Measurements from ENCODE around the gene TRPM3. TPM values are rescaled to one million over a fixed set of nuclear protein-coding genes. Genes with fewer than 3 reads are reported as not detected.

Gene TRPM3
- total RNA-seq, 1 experiment from 2014 or later: 5.4 TPM

DNA sequence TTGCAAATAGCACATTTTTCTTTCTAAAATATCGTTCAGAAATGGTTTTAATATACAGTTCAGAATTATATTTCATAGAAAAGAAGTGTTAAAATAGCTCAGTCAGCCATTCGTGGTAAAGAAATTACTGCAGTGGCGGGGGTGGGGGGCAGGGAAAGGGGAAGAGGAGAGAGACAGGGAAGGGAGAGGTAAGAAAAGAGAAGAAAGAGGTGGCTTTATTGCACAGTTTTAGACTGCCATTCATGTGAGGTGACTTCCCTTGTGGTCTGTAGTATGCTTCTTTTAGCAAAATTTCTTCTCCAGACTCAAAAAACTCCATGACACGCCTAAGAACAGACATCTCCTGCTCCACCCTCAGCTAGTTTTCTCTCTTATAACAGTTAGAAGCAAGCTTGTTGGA lies 259.6 kb downstream of the TRPM3 start:
- Mint-ChIP-seq H3K27ac (no peak overlapping the region), H3K4me1 (no peaks in the 10 kb centered on the region), H3K4me3 (no peak overlapping the region), H3K36me3 (no peaks in the 10 kb centered on the region), H3K9me3 (no peaks in the 10 kb centered on the region), H3K27me3 (ENCODE audit: low read depth) (no peaks in the 10 kb centered on the region)
- ATAC-seq (no peak), DNase-seq (ENCODE audit: low spot score) (no peak)
- CTCF ChIA-PET: interaction anchor here (0.6 kb wide), 1 partner anchor 12 kb away, joined by 3 read pairs; no protein-coding TSS in a partner anchor
- TF ChIP-seq ZNF423 (CRISPR knock-in tag; IDR thresholded peaks at IDR 0.05) (no peak), ETV6 (CRISPR knock-in tag; IDR thresholded peaks at IDR 0.05) (no peak), ZNF416 (CRISPR knock-in tag; IDR thresholded peaks at IDR 0.05) (no peak), ZNF138 (CRISPR knock-in tag; conservative IDR thresholded peaks at IDR 0.05) (no peak)
- TF ChIP-seq, protein P1, sequence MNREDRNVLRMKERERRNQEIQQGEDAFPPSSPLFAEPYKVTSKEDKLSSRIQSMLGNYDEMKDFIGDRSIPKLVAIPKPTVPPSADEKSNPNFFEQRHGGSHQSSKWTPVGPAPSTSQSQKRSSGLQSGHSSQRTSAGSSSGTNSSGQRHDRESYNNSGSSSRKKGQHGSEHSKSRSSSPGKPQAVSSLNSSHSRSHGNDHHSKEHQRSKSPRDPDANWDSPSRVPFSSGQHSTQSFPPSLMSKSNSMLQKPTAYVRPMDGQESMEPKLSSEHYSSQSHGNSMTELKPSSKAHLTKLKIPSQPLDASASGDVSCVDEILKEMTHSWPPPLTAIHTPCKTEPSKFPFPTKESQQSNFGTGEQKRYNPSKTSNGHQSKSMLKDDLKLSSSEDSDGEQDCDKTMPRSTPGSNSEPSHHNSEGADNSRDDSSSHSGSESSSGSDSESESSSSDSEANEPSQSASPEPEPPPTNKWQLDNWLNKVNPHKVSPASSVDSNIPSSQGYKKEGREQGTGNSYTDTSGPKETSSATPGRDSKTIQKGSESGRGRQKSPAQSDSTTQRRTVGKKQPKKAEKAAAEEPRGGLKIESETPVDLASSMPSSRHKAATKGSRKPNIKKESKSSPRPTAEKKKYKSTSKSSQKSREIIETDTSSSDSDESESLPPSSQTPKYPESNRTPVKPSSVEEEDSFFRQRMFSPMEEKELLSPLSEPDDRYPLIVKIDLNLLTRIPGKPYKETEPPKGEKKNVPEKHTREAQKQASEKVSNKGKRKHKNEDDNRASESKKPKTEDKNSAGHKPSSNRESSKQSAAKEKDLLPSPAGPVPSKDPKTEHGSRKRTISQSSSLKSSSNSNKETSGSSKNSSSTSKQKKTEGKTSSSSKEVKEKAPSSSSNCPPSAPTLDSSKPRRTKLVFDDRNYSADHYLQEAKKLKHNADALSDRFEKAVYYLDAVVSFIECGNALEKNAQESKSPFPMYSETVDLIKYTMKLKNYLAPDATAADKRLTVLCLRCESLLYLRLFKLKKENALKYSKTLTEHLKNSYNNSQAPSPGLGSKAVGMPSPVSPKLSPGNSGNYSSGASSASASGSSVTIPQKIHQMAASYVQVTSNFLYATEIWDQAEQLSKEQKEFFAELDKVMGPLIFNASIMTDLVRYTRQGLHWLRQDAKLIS (CRISPR knock-in tag; IDR thresholded peaks at IDR 0.05; ENCODE audit: borderline replicate concordance): no peak
- TF ChIP-seq, protein P2, sequence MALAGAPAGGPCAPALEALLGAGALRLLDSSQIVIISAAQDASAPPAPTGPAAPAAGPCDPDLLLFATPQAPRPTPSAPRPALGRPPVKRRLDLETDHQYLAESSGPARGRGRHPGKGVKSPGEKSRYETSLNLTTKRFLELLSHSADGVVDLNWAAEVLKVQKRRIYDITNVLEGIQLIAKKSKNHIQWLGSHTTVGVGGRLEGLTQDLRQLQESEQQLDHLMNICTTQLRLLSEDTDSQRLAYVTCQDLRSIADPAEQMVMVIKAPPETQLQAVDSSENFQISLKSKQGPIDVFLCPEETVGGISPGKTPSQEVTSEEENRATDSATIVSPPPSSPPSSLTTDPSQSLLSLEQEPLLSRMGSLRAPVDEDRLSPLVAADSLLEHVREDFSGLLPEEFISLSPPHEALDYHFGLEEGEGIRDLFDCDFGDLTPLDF (CRISPR knock-in tag; IDR thresholded peaks at IDR 0.05): no peak
- TF ChIP-seq, protein P3, sequence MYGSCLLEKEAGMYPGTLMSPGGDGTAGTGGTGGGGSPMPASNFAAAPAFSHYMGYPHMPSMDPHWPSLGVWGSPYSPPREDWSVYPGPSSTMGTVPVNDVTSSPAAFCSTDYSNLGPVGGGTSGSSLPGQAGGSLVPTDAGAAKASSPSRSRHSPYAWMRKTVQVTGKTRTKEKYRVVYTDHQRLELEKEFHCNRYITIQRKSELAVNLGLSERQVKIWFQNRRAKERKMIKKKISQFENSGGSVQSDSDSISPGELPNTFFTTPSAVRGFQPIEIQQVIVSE (CRISPR knock-in tag; IDR thresholded peaks at IDR 0.05; ENCODE audit: borderline replicate concordance): no peak
- TF ChIP-seq, protein P4, sequence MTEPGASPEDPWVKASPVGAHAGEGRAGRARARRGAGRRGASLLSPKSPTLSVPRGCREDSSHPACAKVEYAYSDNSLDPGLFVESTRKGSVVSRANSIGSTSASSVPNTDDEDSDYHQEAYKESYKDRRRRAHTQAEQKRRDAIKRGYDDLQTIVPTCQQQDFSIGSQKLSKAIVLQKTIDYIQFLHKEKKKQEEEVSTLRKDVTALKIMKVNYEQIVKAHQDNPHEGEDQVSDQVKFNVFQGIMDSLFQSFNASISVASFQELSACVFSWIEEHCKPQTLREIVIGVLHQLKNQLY (CRISPR knock-in tag; IDR thresholded peaks at IDR 0.05): no peak
- POLR2A ChIA-PET: no interaction called here

DNA sequence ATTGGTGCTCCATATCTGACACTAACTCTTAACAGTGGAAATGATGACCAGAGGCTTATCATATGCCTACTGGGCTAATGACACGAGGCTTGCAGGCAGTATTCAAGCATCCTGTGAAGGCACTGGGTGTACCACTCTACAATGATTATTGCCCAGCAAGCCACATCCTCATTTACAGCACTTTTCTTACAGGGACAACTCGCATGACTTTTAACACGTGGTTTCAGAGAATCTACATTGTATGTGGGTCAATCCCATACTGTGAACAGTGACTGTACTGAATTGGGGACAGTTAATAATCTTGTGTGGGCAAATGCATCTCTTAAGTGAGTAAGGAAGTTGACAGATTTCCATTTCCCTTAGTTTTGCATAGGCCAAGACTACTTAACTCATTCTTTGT lies 260.0 kb downstream of the TRPM3 start:
- no peaks in the 10 kb centered on the region for H3K9me3 Mint-ChIP-seq
- no peak for DNase-seq (ENCODE audit: low spot score)
- TF ChIP-seq KAT7 (CRISPR knock-in tag; IDR thresholded peaks at IDR 0.05; ENCODE audit: borderline replicate concordance): no peak
- TF ChIP-seq, protein P5, sequence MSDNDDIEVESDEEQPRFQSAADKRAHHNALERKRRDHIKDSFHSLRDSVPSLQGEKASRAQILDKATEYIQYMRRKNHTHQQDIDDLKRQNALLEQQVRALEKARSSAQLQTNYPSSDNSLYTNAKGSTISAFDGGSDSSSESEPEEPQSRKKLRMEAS (CRISPR knock-in tag; IDR thresholded peaks at IDR 0.05): no peak
- TF ChIP-seq, protein P6, sequence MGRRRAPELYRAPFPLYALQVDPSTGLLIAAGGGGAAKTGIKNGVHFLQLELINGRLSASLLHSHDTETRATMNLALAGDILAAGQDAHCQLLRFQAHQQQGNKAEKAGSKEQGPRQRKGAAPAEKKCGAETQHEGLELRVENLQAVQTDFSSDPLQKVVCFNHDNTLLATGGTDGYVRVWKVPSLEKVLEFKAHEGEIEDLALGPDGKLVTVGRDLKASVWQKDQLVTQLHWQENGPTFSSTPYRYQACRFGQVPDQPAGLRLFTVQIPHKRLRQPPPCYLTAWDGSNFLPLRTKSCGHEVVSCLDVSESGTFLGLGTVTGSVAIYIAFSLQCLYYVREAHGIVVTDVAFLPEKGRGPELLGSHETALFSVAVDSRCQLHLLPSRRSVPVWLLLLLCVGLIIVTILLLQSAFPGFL (CRISPR knock-in tag; IDR thresholded peaks at IDR 0.05; ENCODE audit: borderline replicate concordance): no peak
- TF ChIP-seq, protein P7, sequence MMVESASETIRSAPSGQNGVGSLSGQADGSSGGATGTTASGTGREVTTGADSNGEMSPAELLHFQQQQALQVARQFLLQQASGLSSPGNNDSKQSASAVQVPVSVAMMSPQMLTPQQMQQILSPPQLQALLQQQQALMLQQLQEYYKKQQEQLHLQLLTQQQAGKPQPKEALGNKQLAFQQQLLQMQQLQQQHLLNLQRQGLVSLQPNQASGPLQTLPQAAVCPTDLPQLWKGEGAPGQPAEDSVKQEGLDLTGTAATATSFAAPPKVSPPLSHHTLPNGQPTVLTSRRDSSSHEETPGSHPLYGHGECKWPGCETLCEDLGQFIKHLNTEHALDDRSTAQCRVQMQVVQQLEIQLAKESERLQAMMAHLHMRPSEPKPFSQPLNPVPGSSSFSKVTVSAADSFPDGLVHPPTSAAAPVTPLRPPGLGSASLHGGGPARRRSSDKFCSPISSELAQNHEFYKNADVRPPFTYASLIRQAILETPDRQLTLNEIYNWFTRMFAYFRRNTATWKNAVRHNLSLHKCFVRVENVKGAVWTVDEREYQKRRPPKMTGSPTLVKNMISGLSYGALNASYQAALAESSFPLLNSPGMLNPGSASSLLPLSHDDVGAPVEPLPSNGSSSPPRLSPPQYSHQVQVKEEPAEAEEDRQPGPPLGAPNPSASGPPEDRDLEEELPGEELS (CRISPR knock-in tag; IDR thresholded peaks at IDR 0.05): no peak
- TF ChIP-seq, protein P8, sequence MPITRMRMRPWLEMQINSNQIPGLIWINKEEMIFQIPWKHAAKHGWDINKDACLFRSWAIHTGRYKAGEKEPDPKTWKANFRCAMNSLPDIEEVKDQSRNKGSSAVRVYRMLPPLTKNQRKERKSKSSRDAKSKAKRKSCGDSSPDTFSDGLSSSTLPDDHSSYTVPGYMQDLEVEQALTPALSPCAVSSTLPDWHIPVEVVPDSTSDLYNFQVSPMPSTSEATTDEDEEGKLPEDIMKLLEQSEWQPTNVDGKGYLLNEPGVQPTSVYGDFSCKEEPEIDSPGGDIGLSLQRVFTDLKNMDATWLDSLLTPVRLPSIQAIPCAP (CRISPR knock-in tag; IDR thresholded peaks at IDR 0.05): no peak
- TF ChIP-seq, protein P9, sequence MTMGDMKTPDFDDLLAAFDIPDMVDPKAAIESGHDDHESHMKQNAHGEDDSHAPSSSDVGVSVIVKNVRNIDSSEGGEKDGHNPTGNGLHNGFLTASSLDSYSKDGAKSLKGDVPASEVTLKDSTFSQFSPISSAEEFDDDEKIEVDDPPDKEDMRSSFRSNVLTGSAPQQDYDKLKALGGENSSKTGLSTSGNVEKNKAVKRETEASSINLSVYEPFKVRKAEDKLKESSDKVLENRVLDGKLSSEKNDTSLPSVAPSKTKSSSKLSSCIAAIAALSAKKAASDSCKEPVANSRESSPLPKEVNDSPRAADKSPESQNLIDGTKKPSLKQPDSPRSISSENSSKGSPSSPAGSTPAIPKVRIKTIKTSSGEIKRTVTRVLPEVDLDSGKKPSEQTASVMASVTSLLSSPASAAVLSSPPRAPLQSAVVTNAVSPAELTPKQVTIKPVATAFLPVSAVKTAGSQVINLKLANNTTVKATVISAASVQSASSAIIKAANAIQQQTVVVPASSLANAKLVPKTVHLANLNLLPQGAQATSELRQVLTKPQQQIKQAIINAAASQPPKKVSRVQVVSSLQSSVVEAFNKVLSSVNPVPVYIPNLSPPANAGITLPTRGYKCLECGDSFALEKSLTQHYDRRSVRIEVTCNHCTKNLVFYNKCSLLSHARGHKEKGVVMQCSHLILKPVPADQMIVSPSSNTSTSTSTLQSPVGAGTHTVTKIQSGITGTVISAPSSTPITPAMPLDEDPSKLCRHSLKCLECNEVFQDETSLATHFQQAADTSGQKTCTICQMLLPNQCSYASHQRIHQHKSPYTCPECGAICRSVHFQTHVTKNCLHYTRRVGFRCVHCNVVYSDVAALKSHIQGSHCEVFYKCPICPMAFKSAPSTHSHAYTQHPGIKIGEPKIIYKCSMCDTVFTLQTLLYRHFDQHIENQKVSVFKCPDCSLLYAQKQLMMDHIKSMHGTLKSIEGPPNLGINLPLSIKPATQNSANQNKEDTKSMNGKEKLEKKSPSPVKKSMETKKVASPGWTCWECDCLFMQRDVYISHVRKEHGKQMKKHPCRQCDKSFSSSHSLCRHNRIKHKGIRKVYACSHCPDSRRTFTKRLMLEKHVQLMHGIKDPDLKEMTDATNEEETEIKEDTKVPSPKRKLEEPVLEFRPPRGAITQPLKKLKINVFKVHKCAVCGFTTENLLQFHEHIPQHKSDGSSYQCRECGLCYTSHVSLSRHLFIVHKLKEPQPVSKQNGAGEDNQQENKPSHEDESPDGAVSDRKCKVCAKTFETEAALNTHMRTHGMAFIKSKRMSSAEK (CRISPR knock-in tag; IDR thresholded peaks at IDR 0.05; ENCODE audit: borderline replicate concordance): no peak
- TF ChIP-seq MYBL2 (CRISPR knock-in tag; IDR thresholded peaks at IDR 0.05): no peak
- TF ChIP-seq NFATC4 (CRISPR knock-in tag; IDR thresholded peaks at IDR 0.05): no peak
- TF ChIP-seq, protein P10, sequence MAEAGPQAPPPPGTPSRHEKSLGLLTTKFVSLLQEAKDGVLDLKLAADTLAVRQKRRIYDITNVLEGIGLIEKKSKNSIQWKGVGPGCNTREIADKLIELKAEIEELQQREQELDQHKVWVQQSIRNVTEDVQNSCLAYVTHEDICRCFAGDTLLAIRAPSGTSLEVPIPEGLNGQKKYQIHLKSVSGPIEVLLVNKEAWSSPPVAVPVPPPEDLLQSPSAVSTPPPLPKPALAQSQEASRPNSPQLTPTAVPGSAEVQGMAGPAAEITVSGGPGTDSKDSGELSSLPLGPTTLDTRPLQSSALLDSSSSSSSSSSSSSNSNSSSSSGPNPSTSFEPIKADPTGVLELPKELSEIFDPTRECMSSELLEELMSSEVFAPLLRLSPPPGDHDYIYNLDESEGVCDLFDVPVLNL (CRISPR knock-in tag; IDR thresholded peaks at IDR 0.05; ENCODE audit: borderline replicate concordance, low read depth): no peak
- ATAC-seq: no peak
- no peaks in the 10 kb centered on the region for H3K27me3 Mint-ChIP-seq (ENCODE audit: low read depth)
- CTCF ChIA-PET: interaction anchor here (0.6 kb wide), 1 partner anchor 12 kb away, joined by 3 read pairs; no protein-coding TSS in a partner anchor
- POLR2A ChIA-PET: no interaction called here
- no peak overlapping the region for H3K27ac Mint-ChIP-seq
- no peaks in the 10 kb centered on the region for H3K36me3 Mint-ChIP-seq
- H3K4me1 Mint-ChIP-seq: no peaks in the 10 kb centered on the region
- H3K4me3 Mint-ChIP-seq: no peak overlapping the region

Data from WTC11 (cell line).